ENCODE measurements around the gene KDF1.
A peak's percentile ranks its signal among the peaks of the same experiment; 100 is the strongest.

Gene KDF1

GRCh38 chr1:26911399-26912146 is 48.7 kb downstream of the KDF1 start:
- H3K9me3 ChIP-seq (ENCODE audit: control extremely low read depth in 1 of 5, control insufficient read depth in 4 of 5, insufficient read depth in 2 of 5, low read depth in 1 of 5, low read length in 4 of 5), result no peaks in the 10 kb centered on the region
- no peaks in the 10 kb centered on the region for H3K4me1 ChIP-seq (ENCODE audit: control extremely low read depth in 1 of 4, control insufficient read depth in 4 of 4, insufficient read depth in 4 of 4, low read length in 3 of 4)
- H3K27me3 ChIP-seq (replicated peaks in 2 of 5; ENCODE audit: control insufficient read depth in 4 of 5, insufficient read depth in 5 of 5, low read length in 4 of 5), result no peaks in the 10 kb centered on the region
- DNase-seq, result no peak
- no peaks in the 10 kb centered on the region for H3K36me3 ChIP-seq (ENCODE audit: control insufficient read depth in 4 of 4, insufficient read depth in 4 of 4, low read length in 3 of 4)
- ChIA-PET CTCF (no interaction called here), POLR2A (no interaction called here)
- no peak overlapping the region for H3K4me3 ChIP-seq (ENCODE audit: control insufficient read depth in 1 of 7, extremely low read depth in 1 of 7, insufficient read depth in 4 of 7, low read depth in 2 of 7, low read length in 6 of 7)
- H3K27ac ChIP-seq (ENCODE audit: insufficient read depth in 1 of 2, low read depth in 1 of 2, low read length in 2 of 2, poor library complexity in 1 of 2, severe bottlenecking in 2 of 2), result no peak overlapping the region
- WGBS (ENCODE audit: insufficient coverage), result 94% methylated on average over 7 of the region's 8 CpGs

DNA sequence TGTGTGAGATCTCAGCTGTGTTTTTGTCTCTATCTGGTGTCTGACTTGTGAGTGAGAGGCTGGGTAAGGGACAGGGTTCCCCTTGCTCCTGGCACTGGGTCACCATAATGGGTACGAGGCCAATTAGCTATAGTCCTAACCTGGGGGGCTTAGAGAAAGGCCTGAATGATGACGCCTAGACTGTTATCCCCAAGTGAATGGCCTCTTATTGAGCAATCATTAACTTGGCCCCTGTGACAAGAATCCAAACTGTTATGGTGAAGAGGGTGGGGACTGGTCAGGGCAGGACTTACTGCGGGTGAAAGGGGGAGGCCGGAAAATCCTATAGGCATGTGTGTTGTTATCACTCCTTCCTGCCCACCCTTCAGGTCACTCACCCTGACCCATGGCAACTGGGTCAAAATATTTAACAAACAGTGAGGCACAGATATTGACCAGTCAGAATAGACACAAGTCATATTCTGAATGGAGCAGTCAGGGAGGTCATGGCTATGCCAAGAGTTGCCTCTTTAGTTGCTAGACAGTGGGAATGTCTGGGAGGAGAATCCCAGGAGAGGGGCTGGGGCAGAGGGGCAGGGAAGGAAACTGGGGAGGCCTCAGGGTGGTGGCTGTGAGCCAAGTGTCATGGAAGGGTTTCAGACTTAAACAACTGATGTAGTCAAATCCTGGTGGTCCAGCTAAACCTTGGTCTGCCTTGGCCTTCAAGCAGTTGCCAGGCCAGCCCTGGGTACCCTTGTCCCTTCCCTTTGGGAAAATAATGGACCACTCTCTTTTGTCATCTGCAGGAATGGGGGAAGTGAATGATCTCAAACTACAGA is 49.7 kb downstream of the KDF1 start:
- no peaks in the 10 kb centered on the region for H3K4me1 ChIP-seq (ENCODE audit: control extremely low read depth in 1 of 4, control insufficient read depth in 4 of 4, insufficient read depth in 4 of 4, low read length in 3 of 4)
- no peak overlapping the region for H3K4me3 ChIP-seq (ENCODE audit: control insufficient read depth in 1 of 7, extremely low read depth in 1 of 7, insufficient read depth in 4 of 7, low read depth in 2 of 7, low read length in 6 of 7)

GRCh38 chr1:26909951-26910342 is 50.3 kb downstream of the KDF1 start:
- Histone ChIP-seq H3K36me3 (ENCODE audit: control insufficient read depth in 4 of 4, insufficient read depth in 4 of 4, low read length in 3 of 4) (no peaks in the 10 kb centered on the region), H3K27me3 (replicated peaks in 2 of 5; ENCODE audit: control insufficient read depth in 4 of 5, insufficient read depth in 5 of 5, low read length in 4 of 5) (no peaks in the 10 kb centered on the region), H3K4me1 (ENCODE audit: control extremely low read depth in 1 of 4, control insufficient read depth in 4 of 4, insufficient read depth in 4 of 4, low read length in 3 of 4) (no peaks in the 10 kb centered on the region), H3K4me3 (ENCODE audit: control insufficient read depth in 1 of 7, extremely low read depth in 1 of 7, insufficient read depth in 4 of 7, low read depth in 2 of 7, low read length in 6 of 7) (no peak overlapping the region), H3K27ac (ENCODE audit: insufficient read depth in 1 of 2, low read depth in 1 of 2, low read length in 2 of 2, poor library complexity in 1 of 2, severe bottlenecking in 2 of 2) (no peak overlapping the region), H3K9me3 (ENCODE audit: control extremely low read depth in 1 of 5, control insufficient read depth in 4 of 5, insufficient read depth in 2 of 5, low read depth in 1 of 5, low read length in 4 of 5) (no peaks in the 10 kb centered on the region)
- DNase-seq, result no peak
- ChIA-PET POLR2A (interaction anchor here (0.6 kb wide), 1 partner anchor 11 kb away, joined by 4 read pairs; no protein-coding TSS in a partner anchor), CTCF (no interaction called here)
- WGBS (ENCODE audit: insufficient coverage), result 100% methylated on average over 2 of the region's 3 CpGs

More for the DNA sequence above, 49.7 kb downstream of the KDF1 start:
- ChIA-PET CTCF (no interaction called here), POLR2A (interaction anchor here (0.6 kb wide), 1 partner anchor 10 kb away, joined by 4 read pairs; no protein-coding TSS in a partner anchor)
- 100% methylated on average over 3 of the region's 4 CpGs for WGBS (ENCODE audit: insufficient coverage)
- H3K9me3 ChIP-seq (ENCODE audit: control extremely low read depth in 1 of 5, control insufficient read depth in 4 of 5, insufficient read depth in 2 of 5, low read depth in 1 of 5, low read length in 4 of 5), result no peaks in the 10 kb centered on the region
- no peak overlapping the region for H3K27ac ChIP-seq (ENCODE audit: insufficient read depth in 1 of 2, low read depth in 1 of 2, low read length in 2 of 2, poor library complexity in 1 of 2, severe bottlenecking in 2 of 2)
- H3K27me3 ChIP-seq (replicated peaks in 2 of 5; ENCODE audit: control insufficient read depth in 4 of 5, insufficient read depth in 5 of 5, low read length in 4 of 5), result no peaks in the 10 kb centered on the region
- H3K36me3 ChIP-seq (ENCODE audit: control insufficient read depth in 4 of 4, insufficient read depth in 4 of 4, low read length in 3 of 4), result no peaks in the 10 kb centered on the region
- DNase-seq, result no peak

- Histone ChIP-seq H3K4me3 (ENCODE audit: control insufficient read depth in 1 of 7, extremely low read depth in 1 of 7, insufficient read depth in 4 of 7, low read depth in 2 of 7, low read length in 6 of 7) (no peak overlapping the region), H3K4me1 (ENCODE audit: control extremely low read depth in 1 of 4, control insufficient read depth in 4 of 4, insufficient read depth in 4 of 4, low read length in 3 of 4) (no peaks in the 10 kb centered on the region), H3K36me3 (ENCODE audit: control insufficient read depth in 4 of 4, insufficient read depth in 4 of 4, low read length in 3 of 4) (no peaks in the 10 kb centered on the region), H3K27ac (ENCODE audit: insufficient read depth in 1 of 2, low read depth in 1 of 2, low read length in 2 of 2, poor library complexity in 1 of 2, severe bottlenecking in 2 of 2) (no peak overlapping the region), H3K9me3 (ENCODE audit: control extremely low read depth in 1 of 5, control insufficient read depth in 4 of 5, insufficient read depth in 2 of 5, low read depth in 1 of 5, low read length in 4 of 5) (no peaks in the 10 kb centered on the region), H3K27me3 (replicated peaks in 2 of 5; ENCODE audit: control insufficient read depth in 4 of 5, insufficient read depth in 5 of 5, low read length in 4 of 5) (no peaks in the 10 kb centered on the region)
- ChIA-PET POLR2A (no interaction called here), CTCF (interaction anchor here (0.9 to 1.3 kb wide), 2 partner anchors 22 to 29 kb away, joined by 3 read pairs; no protein-coding TSS in a partner anchor)
- no peak for DNase-seq
- WGBS (ENCODE audit: insufficient coverage), result 87% methylated on average over 6 of the region's 6 CpGs
Measured at GRCh38 chr1:26907071-26907917, 53.0 kb downstream of the KDF1 start.

DNA sequence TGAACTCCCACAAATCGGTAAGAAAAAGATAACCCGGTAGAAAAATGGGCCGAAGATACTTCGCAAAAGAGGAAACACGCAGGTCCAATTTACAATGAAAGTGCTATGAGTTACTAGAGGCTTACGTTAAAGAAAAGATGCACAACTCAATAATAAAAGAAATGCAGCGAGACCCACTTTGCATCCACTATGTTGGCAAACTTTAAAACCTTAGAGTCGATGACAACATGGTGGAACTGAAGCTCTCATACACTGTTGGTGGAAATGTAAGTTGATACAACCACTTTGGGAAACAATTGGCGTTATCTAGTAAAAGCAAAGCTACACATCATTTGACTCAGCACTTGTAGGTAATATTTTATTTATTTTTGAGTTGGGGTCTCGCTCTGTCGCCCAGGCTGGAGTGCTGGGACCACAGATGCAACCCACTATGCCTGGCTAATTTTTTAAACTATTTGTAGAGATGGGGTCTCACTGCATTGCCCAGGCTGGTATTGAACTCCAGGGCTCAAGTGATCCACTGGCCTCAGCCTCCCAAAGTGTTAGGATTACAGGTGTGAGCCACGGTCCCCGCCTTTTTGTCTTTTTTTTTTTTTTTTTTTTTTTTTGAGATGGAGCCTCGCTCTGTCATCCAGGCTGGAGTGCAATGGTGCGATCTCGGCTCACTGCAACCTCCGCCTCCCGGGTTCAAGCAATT is 59.3 kb downstream of the KDF1 start:
- Histone ChIP-seq H3K36me3 (ENCODE audit: control insufficient read depth in 4 of 4, insufficient read depth in 4 of 4, low read length in 3 of 4) (peaks cover 0 to 16% (median 8%) of the 10 kb centered on the region in 4 experiments), H3K27me3 (replicated peaks in 2 of 5; ENCODE audit: control insufficient read depth in 4 of 5, insufficient read depth in 5 of 5, low read length in 4 of 5) (no peaks in the 10 kb centered on the region), H3K9me3 (ENCODE audit: control extremely low read depth in 1 of 5, control insufficient read depth in 4 of 5, insufficient read depth in 2 of 5, low read depth in 1 of 5, low read length in 4 of 5) (no peaks in the 10 kb centered on the region), H3K27ac (ENCODE audit: insufficient read depth in 1 of 2, low read depth in 1 of 2, low read length in 2 of 2, poor library complexity in 1 of 2, severe bottlenecking in 2 of 2) (peak overlapping the region; percentile 97 to 98), H3K4me3 (ENCODE audit: control insufficient read depth in 1 of 7, extremely low read depth in 1 of 7, insufficient read depth in 4 of 7, low read depth in 2 of 7, low read length in 6 of 7) (peak overlapping the region in 6 of 7 experiments; percentile 86 to 97 (median 90)), H3K4me1 (ENCODE audit: control extremely low read depth in 1 of 4, control insufficient read depth in 4 of 4, insufficient read depth in 4 of 4, low read length in 3 of 4) (peaks cover 7 to 23% (median 19%) of the 10 kb centered on the region in 4 experiments)
- POLR2A ChIA-PET, result interaction anchor here (0.6 to 2.1 kb wide), 3 partner anchors 11 to 325 kb away, joined by 3 to 12 read pairs (median 3); partner anchors contain the start of gene GPN2
- no peak for DNase-seq
- CTCF ChIA-PET, result interaction anchor here (1.1 to 3.8 kb wide), 2 partner anchors 12 to 53 kb away, joined by 3 to 26 read pairs; partner anchors contain the start of gene GPN2
- 55% methylated on average over 6 of the region's 18 CpGs for WGBS (ENCODE audit: insufficient coverage)
